ENCODE results near the gene SNX1.
"Not testable (repeated sequence)": the region's sequence is repeated elsewhere in the genome, so short reads cannot be mapped to it uniquely, and the experiment has no call there.

The SNX1 gene, protein sequence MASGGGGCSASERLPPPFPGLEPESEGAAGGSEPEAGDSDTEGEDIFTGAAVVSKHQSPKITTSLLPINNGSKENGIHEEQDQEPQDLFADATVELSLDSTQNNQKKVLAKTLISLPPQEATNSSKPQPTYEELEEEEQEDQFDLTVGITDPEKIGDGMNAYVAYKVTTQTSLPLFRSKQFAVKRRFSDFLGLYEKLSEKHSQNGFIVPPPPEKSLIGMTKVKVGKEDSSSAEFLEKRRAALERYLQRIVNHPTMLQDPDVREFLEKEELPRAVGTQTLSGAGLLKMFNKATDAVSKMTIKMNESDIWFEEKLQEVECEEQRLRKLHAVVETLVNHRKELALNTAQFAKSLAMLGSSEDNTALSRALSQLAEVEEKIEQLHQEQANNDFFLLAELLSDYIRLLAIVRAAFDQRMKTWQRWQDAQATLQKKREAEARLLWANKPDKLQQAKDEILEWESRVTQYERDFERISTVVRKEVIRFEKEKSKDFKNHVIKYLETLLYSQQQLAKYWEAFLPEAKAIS

DNA sequence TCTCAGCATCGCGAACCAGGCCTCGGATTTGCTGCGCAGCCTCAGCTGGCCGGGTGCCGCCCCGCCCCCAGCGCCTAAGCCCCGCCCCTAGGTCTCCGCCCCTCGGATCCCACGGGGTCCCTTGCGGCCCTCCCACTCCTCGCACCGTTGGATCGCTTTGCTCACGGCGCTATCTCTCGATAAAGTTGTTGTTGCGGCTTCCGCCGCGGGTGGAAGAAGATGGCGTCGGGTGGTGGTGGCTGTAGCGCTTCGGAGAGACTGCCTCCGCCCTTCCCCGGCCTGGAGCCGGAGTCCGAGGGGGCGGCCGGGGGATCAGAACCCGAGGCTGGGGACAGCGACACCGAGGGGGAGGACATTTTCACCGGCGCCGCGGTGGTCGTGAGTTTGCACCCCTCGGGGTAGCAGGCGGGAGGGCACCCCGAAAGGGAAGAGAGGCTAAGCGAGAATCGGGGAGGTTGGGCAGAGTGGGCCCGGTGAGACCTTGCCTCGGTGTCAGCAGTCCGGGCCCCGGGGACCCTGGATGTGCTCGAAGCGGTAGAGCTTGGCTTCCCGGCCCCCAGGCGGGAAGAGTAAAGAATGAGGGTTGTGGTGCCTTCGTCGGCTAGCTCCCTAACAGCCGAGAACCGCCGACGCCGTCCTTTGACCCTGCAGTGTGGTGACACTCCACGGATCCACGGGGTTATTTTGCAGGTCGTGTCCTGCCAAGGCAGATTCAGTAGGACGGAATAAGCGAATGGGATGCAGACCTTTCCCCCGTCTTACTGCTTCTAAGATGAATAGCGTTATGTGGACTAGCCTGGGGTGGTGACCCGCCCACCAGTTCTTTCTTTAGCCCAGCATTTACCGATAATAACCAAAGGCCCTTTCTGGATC lies at the start of gene SNX1:
TSS of gene SNX1 (plus strand) at position 188 of the 873 bp plus-strand sequence. CDS start at position 220, 32 bp downstream.
- DNase-seq, result peak; percentile 93

DNA sequence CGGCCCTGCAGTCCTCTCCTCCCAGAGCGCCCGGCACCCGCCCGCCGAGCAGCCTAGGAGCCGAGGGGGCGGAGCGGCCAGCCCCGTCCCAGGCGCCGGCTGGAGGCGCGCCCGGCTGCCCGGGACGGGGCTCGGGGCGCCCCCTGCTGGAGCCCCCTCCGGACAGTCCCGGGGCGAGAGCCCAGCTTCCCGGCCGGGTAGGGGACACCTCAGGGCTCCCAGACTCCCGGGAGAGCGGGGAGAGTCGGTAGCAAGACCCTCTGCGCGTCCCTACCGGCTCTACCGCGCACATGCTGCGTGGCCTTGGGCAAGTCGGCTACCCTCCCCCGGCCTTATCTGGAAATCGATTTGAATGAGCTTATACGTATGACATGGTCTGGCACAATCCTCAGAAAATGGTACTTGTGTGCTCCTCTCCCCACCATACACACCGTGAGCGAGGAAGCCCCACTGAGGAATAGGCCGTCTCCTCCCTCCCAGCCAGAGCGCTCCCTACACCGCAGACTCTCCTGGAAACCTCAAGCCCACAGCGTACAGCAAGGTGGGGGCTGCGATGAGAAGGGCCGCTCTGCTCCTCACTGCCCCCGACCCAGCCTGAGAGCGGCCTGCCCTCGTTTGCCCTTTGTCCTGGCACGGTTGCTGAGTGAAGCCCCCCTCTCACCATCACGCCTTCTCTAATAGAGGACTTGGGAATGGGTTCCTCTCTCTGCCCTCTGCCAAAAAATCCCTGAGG lies 49.2 kb upstream of the SNX1 start, which contains the start of gene DAPK2:
TSS of gene DAPK2 (minus strand) at position 65 of the 733 bp plus-strand sequence. CDS start 6,224 bp downstream, outside the sequence.
- peak; percentile 49 for DNase-seq

DNA sequence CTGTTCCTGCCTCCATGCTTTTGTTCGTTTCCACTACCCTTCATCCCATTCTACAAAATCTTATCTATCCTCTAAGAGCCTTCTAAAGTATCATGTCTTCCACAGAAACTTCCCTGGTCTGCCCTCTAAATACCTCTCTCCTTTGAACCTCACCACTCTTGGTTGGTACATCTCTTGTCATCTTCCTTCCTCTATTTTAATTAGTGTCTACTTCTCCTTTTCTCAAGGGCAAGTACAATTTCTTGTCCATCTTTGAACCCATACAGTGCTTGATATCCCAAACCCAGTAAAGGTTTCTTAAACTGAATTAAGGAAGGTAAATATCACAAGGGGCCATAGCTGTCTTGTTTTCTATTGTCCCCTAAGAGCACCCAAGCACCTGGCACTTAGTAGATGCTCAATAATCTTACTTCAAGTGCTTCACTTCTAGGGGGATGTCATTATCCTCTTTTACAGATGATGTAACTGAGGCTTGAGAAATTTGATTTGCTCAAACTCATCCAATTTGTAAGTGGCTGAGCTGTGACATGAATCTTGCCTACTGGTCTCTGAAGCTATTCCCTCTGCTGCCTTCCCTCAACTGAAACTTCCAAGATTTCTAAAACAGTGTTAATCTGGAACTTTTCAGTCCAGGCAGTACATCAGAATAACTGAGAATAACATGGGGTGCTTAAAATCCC lies 46.9 kb upstream of the SNX1 start:
- DNase-seq, result no peak

DNA sequence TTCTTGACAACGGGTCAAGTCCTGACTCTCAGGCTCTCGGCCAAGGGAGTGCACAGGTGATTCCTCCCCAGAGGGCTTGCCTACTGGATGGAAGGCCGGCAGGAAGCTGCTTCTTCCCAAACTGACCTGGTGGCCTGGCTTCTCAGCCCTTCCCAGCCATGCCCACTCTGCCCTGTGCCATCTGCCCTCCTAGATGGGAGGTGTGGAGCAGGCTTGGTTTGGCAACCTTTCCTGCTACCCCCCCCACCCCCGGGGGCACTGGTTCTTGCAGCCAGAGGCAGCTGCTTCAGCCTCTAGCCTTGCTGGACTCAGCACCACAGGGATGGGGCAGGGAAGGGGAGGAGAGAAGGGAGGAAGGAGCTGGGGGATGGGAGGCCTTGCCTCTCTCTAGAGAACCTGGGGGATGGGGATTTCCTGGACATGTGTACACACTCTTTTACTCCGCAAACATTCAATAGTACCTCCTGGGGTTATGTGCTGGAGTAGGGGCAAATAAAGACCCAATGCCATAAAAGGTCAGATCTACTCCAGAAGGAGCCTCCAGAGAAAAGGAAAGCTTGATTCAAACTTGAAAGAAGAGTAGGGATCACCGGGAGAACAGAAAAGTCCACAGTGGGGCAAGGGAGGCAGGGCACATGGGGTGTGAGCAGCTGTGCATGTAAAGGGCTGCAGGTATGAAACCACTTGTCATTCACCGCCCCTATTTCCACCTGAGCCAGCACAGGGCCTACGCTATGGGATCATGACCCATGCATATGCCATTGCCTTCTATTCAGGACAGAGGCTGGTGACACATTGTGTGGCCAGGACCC lies 45.3 kb upstream of the SNX1 start:
- DNase-seq, result peak; percentile 75

DNA sequence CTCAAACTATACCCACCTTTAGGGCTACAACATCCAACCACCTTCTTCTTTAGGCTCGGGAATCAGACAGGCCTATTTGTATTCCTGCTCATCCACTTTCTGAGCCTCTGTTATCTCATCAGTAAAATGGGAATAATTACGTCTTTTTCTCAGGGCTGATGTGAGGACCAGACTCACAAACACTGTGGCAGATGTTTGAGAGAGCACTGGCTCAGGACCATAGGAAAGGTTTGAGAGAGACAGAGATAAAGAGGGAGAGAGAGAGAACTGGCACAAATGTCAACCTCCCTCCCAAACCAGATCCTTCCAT lies 44.7 kb upstream of the SNX1 start:
- DNase-seq, result no peak

DNA sequence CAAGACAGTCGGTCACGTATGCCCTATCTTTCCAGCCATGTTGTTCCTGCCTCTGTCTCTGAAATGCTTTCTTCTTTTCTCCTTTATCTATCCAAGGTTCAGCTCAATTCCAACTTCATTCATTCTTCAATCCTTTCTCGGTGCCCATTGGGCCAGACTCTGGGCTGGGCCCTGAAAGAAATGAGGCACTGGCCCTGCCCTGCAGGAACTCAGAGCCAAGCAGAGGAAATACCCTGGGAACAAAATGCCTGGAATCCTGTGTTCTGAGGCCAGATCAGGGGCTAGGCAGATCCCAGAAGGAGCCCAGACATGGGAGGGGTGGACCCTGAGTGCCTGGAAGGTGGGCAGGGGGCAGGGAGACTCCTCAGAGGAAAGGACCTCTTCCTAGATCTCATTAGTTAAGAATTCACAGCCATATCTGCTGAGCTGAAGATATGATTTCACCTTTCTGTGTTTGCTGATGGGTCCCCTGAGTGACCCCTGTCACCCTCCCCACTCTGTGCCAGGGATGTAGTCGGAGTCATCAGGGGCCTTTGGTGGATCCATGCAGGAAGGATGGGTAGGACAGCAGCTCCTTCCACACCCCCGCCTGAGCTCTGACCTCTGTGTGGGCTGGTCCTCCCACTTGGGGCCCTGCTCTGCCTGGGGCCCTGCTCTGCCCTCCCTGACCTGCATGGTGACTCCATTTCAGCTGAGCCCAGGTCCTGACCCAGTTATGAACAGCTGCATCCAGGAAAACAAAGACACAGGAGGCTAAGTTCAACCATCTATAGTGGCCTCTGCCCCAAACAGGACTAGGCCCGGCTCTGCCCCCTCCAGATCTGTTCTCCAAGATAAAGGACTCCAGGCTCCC lies 44.1 kb upstream of the SNX1 start:
- no peak for DNase-seq

DNA sequence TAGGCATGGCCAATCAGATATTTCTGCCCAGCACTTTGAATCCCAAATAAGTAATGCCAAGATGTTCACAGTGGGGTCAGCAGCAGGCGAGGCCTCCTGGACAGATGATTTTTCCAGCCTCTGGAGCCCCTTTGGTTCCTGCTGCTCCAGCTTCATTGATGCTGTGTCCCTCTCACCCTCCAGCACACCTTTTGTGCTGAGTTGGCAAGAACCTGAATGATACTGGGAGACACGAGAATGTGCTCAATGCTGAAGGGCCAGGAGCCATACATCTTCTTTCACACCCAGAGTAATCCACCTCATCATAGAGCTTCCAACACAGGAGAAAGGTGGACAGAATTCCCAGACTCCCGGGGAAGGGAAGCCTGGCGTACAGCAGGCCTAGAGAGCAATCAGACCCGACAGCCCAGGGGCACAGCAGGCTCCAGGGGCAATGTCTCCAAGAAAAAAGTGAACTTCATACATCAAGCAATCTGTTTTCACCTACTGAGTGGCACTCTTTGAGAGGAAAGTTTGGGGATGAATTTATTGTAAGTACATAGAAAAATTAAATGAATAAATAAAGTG lies 42.8 kb upstream of the SNX1 start:
- no peak for DNase-seq

DNA sequence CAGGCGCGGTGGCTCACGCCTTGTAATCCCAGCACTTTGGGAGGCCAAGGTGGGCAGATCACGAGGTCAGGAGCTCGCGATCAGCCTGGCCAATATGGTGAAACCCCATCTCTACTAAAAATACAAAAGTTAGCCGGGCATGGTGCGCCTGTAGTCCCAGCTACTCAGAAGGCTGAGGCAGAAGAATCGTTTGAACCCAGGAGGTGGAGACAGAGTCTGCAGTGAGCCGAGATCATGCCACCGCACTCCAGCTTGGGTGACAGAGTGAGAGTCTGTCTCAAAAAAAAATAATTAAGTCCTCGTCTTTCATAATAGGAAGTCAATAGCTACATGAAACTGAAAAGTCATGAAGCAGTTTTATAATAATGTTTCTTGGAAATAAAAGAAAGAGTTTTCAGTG lies 42.1 kb upstream of the SNX1 start:
- not testable (repeated sequence) for DNase-seq

DNA sequence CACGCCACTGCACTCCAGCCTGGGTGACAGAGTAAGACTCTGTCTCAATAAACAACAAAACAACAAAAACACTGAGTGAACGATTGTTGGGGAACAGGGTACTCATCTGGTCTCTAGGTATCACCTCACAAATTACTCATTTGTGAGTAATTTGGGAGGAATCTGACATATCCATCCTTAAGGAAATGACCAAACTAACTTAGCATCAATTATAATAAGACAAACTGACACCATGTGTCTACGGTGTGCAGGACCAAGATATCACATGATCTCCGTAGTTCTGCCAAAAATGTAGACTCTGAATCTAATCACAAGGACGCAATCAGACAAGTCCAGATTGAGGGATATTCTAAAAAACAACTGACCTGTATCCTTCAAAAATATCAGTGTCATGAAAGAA lies 37.5 kb upstream of the SNX1 start:
- no peak for DNase-seq

DNA sequence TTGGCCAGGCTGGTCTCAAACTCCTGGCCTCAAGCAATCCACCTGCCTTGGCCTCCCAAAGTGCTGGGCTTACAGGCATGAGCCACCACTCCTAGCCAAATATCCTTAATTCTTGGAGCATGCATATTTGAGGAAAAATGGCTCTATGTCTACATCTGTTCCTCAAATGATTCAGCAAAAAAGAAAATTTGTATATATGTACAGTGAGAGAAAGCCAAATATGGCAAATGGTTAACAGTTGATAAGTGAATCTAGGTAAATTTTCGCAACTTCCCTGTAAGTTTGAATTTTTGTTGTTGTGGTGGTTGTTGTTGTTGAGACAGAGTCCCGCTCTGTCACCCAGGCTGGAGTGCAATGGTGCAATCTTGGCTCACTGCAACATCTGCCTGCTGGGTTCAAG lies 36.7 kb upstream of the SNX1 start:
- DNase-seq, result not testable (repeated sequence)

DNA sequence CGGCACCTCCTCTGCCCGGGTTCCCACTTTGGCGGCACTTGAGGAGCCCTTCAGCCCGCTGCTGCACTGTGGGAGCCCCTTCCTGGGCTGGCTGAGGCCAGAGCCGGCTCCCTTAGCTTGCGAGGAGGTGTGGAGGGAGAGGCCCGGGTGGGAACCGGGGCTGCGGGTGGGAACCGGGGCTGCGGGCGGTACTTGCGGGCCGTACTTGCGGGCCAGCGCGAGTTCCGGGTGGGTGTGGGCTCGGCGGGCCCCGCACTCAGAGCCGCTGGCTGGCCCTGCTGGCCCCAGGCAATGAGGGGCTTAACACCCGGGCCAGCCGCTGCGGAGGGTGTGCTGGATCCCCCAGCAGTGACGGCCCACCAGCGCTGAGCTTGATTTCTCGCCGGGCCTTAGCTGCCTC lies 35.1 kb upstream of the SNX1 start:
- no peak for DNase-seq

DNA sequence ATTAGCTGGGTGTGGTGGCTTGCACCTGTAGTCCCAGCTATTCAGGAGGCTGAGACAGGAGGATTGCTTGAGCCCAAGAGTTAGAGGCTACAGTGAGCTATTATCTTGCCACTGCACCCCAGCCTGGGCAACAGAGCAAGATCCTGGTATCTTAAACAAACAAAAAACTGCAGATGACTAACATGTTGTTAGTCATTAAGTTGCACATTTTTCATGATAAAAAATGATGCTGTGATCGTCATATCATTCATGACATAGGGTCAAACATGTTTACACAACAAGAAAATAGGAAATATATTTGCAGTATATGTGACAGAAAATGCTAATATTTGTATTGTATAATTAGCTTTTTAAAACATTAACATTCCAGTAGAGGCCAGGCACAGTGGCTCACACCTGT lies 29.3 kb upstream of the SNX1 start:
- no peak for DNase-seq

DNA sequence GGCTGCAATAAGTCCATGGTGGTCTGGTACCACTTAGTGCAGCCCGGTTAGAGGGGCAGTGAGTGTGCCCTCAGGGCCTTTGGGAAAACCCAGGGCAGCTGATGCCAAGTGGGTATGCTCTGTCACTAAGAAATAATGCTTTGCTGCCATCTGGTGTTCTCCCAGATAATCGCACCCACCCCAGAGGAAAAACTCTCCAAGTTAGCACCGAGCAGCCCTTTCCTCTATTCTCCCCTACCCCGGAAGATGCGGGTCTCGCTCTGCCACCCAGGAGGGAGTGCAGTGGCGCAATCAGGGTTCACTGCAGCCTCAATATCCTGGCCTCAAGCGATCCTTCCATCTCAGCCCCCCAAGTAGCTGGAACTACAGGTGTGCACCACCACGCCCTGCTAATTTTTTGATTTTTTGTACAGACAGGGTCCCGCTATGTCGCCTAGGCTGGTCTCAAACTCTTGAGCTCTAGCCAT lies 28.2 kb upstream of the SNX1 start:
- DNase-seq, result peak; percentile 38

DNA sequence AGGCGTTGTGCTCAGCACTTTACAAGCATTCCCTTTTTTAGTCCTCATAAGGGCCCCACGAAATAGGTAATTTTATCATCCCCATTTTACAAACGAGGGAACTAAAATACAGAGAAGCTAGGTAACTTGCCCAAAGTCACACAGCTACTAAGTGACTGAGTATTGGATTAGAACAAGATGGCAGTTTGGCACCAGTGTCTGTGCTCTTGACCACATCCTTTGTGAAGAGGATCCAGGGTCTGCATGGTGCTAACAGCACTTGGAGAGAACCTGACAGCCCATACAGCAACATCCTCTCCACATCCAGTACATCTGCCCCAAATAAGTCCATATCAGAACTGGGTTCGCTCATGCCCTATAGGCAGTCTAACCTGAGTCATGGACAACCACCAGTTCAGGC lies 27.6 kb upstream of the SNX1 start:
- DNase-seq, result no peak

DNA sequence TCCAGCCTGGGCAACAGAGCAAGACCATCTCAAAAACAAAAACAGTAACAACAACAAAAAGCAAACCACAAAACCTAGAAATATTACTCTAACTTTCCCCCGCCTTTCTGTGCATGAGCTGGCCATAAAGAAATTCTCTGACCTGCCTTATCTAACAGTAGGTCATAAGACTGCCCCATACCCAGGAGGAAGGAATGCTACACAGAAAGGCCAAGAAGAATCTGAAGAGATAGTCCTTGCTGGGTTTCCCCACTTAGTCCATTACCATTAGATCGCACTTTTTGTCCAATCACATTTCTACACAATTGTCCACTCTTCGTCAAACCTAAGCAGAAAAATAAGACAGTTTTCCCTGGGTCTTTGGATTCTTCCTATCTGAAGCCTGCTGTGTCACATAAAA lies 25.7 kb upstream of the SNX1 start:
- no peak for DNase-seq

DNA sequence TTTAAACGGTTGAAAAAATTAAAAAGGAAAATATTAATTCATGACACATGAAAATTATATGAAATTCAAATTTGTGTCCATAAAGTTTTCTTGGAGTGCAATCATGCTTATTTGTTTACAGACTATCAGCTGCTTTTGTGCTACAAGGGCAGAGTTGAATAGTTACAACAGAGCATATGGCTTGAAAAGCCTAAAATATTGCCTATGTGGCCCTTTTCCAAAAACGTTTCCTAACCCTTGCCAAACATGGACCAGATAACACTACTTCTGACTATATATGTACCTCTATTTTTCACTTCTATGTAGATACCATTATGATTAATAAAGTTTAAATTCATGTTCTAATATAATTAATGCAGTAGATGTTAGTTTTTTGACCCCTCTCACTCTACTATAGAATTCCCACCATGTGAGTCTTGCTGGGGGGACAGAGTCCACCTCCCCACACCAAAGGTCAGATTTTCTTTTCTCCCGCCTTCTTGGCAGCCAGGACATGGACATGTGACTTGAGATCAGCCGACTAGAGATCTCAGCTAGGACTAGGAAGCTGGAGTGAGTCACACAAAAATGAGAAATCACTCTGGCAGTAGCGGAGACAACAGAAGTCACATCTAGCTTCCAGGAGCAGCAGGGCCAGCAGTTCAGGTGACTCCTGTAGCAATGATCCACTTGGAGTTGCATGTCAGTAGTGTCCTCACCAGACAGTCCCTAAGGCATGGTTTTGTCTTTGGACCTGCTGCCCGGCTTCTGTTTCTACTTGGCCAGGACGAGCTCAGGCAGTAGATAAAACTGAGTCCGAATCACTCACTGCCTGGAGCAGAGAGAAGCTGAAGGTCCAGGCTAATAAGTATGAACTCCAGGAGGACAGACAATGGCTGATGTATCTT lies 24.6 kb upstream of the SNX1 start:
- no peak for DNase-seq

DNA sequence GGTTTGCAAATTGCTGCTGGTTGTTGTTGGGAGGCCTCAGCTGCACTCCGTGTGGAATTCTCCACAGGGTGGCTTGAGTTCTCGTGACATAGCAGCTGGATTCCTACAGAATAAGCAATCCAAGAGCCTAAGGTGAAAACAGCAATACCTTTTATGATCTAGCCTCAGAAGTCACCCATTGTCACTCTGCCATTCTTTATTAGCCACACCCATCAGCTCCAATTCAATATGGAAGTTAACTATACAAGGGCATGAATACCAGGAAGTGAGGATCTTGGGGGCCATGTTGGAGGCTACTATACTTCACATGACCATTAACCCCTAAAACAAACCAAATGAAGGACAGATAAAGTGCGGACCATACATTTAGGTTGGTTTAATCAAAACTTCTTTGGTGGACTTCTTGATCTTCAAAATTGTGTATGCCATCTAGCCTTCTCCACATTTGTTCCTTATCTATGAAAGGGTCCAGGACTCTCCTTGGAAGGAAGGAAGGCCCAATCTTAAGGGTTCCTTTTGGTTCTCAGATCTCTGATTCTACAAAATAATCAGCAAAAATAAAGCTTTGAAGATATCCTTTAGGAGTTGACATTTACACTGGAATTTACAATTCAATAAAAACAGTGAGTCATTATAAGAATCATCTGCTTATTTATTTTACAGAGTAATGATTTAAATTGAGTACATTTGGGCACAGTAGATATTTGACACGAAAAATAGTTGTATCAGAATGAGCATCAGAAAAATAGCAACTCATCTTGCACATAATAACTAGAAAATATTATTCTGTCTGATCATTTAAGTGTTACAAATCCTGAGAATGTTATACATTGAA lies 23.6 kb upstream of the SNX1 start:
- DNase-seq, result no peak

DNA sequence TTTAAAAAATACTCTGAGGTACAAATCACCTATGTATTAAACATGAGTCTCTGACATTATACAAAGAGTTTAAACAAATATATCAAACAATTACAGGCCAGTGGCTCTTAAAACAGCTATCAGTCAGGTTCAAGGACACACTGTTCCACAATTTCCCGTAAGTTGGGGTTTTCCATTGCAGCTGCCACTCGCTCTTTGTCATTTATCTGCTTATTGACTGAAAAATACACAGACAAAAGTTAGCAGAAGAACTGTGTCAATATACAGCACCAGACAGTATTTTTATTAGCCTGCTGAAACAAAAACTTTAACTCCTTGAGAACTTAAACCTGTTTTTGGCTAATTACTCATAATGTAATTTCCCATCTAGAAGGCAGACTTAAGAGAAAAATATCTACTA lies 23.0 kb upstream of the SNX1 start:
- peak; percentile 64 for DNase-seq

Measured in NCI-H774 (cell line).